PC-3 (cell line): ENCODE data around the gene TXNRD1. TPM values are rescaled to one million over a fixed set of nuclear protein-coding genes. Genes with fewer than 3 reads are reported as not detected.

ENCODE experiments used
- ATAC-seq: fragments of 200-7000 bp; cut with Tn5 transposase; 2 replicates; pipeline ENCODE4 v1.9.1; 2020; ENCODE audit warnings: mild to moderate bottlenecking, moderate library complexity
- BruUV-seq: library from RNA; stranded (reverse); fragments of 400-500 nt; replicated peaks from 2 replicates; lab custom pipeline; 2021; lab: Mats Ljungman, UMichigan
- CTCF ChIA-PET: fragments of 300-600 bp; sonication (Branson Sonifier 250); formaldehyde crosslinking; loops from one replicate; lab custom pipeline; 2022; ENCODE audit warnings: antibody characterized with exemption; lab: Charles Lee
- POLR2A ChIA-PET: fragments of 300-600 bp; sonication (Branson Sonifier 250); formaldehyde crosslinking; loops from one replicate; lab custom pipeline; 2022; ENCODE audit warnings: antibody characterized with exemption; ENCODE audit not compliant: unreplicated experiment; lab: Charles Lee
- DNase-seq: peaks from one replicate; pipeline ENCODE4 v3.0.0-alpha.2; 2015
- H2AFZ ChIP-seq: fragments of 300-600 bp; sonication (generic); 2 replicates; pipeline ENCODE4 v1.6.0; 2016; ENCODE audit warnings: antibody characterized with exemption, low read length
- H3F3A ChIP-seq: fragments of 300-600 bp; sonication (generic); one replicate; pipeline ENCODE4 v1.6.0; 2017; ENCODE audit warnings: antibody characterized with exemption, low read length, control low read depth, mild to moderate bottlenecking; ENCODE audit not compliant: unreplicated experiment
- H3K27ac ChIP-seq: fragments of 300-600 bp; sonication (generic); 2 replicates; pipeline ENCODE4 v1.5.1; 2016; ENCODE audit warnings: mild to moderate bottlenecking, low read length
- H3K27me3 ChIP-seq: fragments of 300-600 bp; sonication (generic); 2 replicates; pipeline ENCODE4 v1.6.1; 2016; ENCODE audit warnings: low read length, mixed read lengths
- H3K36me3 ChIP-seq: fragments of 300-600 bp; sonication (generic); 2 replicates; pipeline ENCODE4 v1.6.1; 2016; ENCODE audit warnings: low read depth, mixed run types, low read length, mixed read lengths
- H3K4me1 ChIP-seq: fragments of 300-600 bp; sonication (generic); 2 replicates; pipeline ENCODE4 v1.5.1; 2016; ENCODE audit warnings: low read length; ENCODE audit not compliant: insufficient read depth
- H3K4me2 ChIP-seq: fragments of 300-600 bp; sonication (generic); 2 replicates; pipeline ENCODE4 v1.6.0; 2016; ENCODE audit warnings: low read length
- H3K4me3 ChIP-seq: fragments of 300-600 bp; sonication (generic); 2 replicates; pipeline ENCODE4 v1.5.1; 2016; ENCODE audit warnings: mild to moderate bottlenecking, low read length, mixed read lengths
- H3K79me2 ChIP-seq: fragments of 300-600 bp; sonication (generic); 2 replicates; pipeline ENCODE4 v1.6.1; 2017; ENCODE audit warnings: low read length, mixed read lengths
- H3K9ac ChIP-seq: fragments of 300-600 bp; sonication (generic); 2 replicates; pipeline ENCODE4 v1.6.0; 2016; ENCODE audit warnings: mild to moderate bottlenecking, low read length
- H3K9me2 ChIP-seq: fragments of 300-600 bp; sonication (generic); replicated peaks from 2 replicates; pipeline ENCODE4 v1.6.1; 2016; ENCODE audit warnings: mixed run types, low read length, mixed read lengths
- H3K9me3 ChIP-seq: fragments of 300-600 bp; sonication (generic); 2 replicates; pipeline ENCODE4 v1.6.1; 2016; ENCODE audit warnings: low read length, mixed read lengths
- H4K20me1 ChIP-seq: fragments of 300-600 bp; sonication (generic); 2 replicates; pipeline ENCODE4 v1.6.1; 2016; ENCODE audit warnings: low read length, mixed read lengths
- EZH2 ChIP-seq: fragments of 300-600 bp; sonication (generic); IDR thresholded peaks from one replicate; pipeline ENCODE4 v1.6.1; 2017; ENCODE audit warnings: antibody characterized with exemption, mild to moderate bottlenecking, low read length; ENCODE audit not compliant: unreplicated experiment
- EZH2phosphoT487 ChIP-seq: fragments of 300-600 bp; sonication (generic); IDR thresholded peaks from 2 replicates; pipeline ENCODE4 v1.6.1; 2018; ENCODE audit warnings: mild to moderate bottlenecking, antibody characterized with exemption, low read length, borderline replicate concordance
- intact Hi-C: fragments of 100-400 bp; cut with micrococcal nuclease; formaldehyde crosslinking; loops from 2 replicates; pipeline ENCODE4 v1.9.0; 2023
- total RNA-seq: library from RNA; depleted of rRNA; stranded (reverse); fragments of >200 nt; gene quantifications from 2 replicates; pipeline ENCODE4 v1.2.3, GENCODE V29; 2014
- TF ChIP-seq, protein P1 (sequence below): fragments of 300-600 bp; sonication (generic); conservative IDR thresholded peaks from 2 replicates; pipeline ENCODE4 v1.5.1; 2017; ENCODE audit warnings: antibody characterized with exemption, low read depth, mild to moderate bottlenecking, low read length

TXNRD1 gene
- total RNA-seq, 1 experiment from 2014 or later: 419 TPM

- no peak overlapping the region for H3K4me3 ChIP-seq
- no peaks in the 10 kb centered on the region for H3K9me2 ChIP-seq
- peaks cover 74% of the 10 kb centered on the region for H3K36me3 ChIP-seq
- no peak overlapping the region for H3K27ac ChIP-seq
- H3K4me2 ChIP-seq: no peak overlapping the region
- intact Hi-C loops: no loop called here
- peaks cover 73% of the 10 kb centered on the region for H3K4me1 ChIP-seq
- DNase-seq: no peak
- no peaks in the 10 kb centered on the region for H3K27me3 ChIP-seq
- H3K9me3 ChIP-seq: no peaks in the 10 kb centered on the region
- H2AFZ ChIP-seq: no peak overlapping the region
- H3K79me2 ChIP-seq: peaks cover 100% of the 10 kb centered on the region
- TF ChIP-seq EZH2phosphoT487: no peak
- TF ChIP-seq EZH2: no peak
- TF ChIP-seq, protein P1, sequence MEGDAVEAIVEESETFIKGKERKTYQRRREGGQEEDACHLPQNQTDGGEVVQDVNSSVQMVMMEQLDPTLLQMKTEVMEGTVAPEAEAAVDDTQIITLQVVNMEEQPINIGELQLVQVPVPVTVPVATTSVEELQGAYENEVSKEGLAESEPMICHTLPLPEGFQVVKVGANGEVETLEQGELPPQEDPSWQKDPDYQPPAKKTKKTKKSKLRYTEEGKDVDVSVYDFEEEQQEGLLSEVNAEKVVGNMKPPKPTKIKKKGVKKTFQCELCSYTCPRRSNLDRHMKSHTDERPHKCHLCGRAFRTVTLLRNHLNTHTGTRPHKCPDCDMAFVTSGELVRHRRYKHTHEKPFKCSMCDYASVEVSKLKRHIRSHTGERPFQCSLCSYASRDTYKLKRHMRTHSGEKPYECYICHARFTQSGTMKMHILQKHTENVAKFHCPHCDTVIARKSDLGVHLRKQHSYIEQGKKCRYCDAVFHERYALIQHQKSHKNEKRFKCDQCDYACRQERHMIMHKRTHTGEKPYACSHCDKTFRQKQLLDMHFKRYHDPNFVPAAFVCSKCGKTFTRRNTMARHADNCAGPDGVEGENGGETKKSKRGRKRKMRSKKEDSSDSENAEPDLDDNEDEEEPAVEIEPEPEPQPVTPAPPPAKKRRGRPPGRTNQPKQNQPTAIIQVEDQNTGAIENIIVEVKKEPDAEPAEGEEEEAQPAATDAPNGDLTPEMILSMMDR: no peak
- H3K9ac ChIP-seq: no peak overlapping the region
- no TSS peak for BruUV-seq
- peaks cover 85% of the 10 kb centered on the region for H4K20me1 ChIP-seq
- no peak for ATAC-seq
- POLR2A ChIA-PET: interaction anchor here (0.6 to 0.7 kb wide), 2 partner anchors 17 to 21 kb away, joined by 3 to 19 read pairs; no protein-coding TSS in a partner anchor
- CTCF ChIA-PET: no interaction called here
- peaks cover 15% of the 10 kb centered on the region for H3F3A ChIP-seq
Measured at GRCh38 chr12:104296718-104297117, 81.1 kb downstream of the TXNRD1 start.

DNA sequence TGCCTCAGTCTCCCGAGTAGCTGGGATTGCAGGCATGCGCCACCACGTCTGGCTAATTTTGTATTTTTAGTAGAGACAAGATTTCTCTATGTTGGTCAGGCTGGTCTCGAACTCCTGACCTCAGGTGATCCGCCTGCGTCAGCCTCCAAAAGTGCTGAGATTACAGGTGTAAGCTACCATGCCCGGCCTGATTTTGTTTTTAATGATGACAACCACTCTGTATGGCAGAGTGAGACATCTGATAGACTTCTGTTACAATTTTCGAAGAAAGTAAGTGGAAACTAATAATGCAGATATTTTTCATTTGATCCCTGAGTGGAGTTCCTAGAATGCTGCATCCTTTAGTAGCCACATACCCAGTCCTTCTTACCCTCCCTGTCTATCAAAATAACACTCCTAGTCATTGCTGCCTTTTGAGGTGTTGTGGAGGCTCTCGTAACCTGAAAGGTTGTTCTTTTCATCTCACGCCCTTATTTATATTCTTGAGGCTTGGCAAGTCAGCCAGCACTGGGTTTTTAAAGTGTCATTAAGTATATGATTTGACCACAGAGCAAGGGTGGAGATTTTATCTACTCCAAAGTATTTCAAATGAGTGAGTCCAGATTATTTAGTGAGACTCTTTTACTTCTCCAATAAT lies 82.0 kb downstream of the TXNRD1 start:
- Histone ChIP-seq H4K20me1 (peaks cover 84% of the 10 kb centered on the region), H3K36me3 (peaks cover 72% of the 10 kb centered on the region), H3K4me2 (no peak overlapping the region), H3K27me3 (no peaks in the 10 kb centered on the region), H3K9ac (no peak overlapping the region), H3K4me3 (no peak overlapping the region), H3K4me1 (peaks cover 69% of the 10 kb centered on the region), H2AFZ (no peak overlapping the region), H3K9me2 (no peaks in the 10 kb centered on the region), H3K9me3 (no peaks in the 10 kb centered on the region), H3K79me2 (peaks cover 100% of the 10 kb centered on the region), H3K27ac (no peak overlapping the region), H3F3A (peaks cover 20% of the 10 kb centered on the region)
- ChIA-PET POLR2A (interaction anchor here (0.6 kb wide), 1 partner anchor 21 kb away, joined by 4 read pairs; no protein-coding TSS in a partner anchor), CTCF (no interaction called here)
- ATAC-seq (peak; percentile 58), DNase-seq (peak; percentile 48)
- no TSS peak for BruUV-seq
- intact Hi-C loops: no loop called here
- TF ChIP-seq EZH2phosphoT487: no peak
- TF ChIP-seq, protein P1: no peak
- TF ChIP-seq EZH2: no peak
